SKM-1 treated with dmso at 0.1 percent for 144 hours (cell line): ENCODE measurements around the gene ACER2.
"Not testable (repeated sequence)": the region's sequence is repeated elsewhere in the genome, so short reads cannot be mapped to it uniquely, and the experiment has no call there.

ENCODE experiments used
- DNase-seq: peaks from one replicate; lab custom pipeline; 2025; ENCODE audit not compliant: unreplicated experiment; lab: John Stamatoyannopoulos, UW

ACER2 gene

DNA sequence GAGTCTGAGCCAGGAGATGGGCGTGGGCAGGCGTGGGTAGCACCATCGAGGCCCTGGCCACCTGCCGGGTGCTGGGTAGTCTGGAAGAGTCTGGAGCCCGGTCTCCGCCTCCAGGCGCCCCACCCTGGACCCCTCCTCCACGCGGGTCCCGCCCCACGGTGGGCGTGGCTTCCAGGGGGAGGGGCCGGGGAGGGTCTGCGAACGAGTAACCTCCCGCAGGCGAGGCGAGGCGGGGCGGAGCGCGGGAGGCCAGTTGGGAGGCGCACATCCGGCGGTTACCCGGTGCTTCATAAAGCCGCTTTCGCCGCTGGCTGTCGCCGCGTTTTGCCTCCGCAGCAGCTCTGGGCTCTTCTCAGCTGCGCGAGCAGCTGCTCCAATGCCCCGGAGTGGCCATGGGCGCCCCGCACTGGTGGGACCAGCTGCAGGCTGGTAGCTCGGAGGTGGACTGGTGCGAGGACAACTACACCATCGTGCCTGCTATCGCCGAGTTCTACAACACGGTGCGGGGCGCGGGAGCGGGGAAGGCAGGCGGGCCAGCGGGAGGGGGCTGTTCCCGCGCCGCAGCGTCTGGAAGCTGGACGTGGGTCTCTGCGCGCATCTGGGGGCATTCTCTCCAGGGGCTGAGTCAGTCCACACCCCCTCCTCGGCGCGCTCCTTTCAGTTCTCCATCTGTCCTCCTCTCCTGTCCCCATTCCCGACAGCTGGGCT is at the start of gene ACER2:
ACER2 (plus strand) TSS at position 317 of the 708 bp plus-strand sequence; CDS start at position 393, 76 bp downstream.
- DNase-seq, result peak; percentile 80

DNA sequence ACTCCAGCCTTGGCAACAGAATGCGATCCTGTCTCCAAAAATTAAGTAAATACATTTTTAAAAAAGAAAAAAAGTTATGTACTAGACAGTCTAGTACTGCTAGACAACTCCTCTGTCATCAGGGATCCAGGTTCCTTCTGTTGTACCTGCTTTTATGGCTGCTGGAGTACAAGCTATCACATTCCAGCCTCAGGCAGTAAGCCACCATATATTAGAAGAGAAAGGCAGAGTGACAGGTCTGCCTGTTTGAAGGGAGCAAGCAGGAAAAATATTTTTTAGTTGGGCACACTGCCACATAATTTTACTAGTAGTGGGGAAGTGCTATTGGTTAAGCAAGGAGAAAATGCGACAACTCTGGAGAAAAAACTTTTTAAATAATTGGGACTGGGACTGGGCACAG is 39.7 kb upstream of the ACER2 start:
- no peak for DNase-seq

DNA sequence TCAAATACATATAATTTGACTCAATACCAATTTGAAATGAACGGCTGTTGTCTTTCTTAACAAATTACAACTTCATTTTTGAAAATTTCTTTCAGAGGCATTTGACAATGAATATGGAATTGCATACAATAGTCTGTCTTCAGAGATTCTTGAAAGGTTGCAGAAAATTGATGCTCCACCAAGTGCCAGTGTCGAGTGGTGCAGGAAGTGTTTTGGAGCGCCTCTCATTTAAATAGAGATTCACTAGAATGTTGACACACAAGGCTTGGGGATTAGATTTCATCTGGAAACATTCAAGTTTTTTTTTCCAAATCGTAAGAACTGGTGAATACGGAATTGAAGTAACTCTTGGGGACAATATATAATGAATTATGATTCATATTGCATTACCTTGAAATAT is 36.9 kb upstream of the ACER2 start:
- DNase-seq, result no peak

DNA sequence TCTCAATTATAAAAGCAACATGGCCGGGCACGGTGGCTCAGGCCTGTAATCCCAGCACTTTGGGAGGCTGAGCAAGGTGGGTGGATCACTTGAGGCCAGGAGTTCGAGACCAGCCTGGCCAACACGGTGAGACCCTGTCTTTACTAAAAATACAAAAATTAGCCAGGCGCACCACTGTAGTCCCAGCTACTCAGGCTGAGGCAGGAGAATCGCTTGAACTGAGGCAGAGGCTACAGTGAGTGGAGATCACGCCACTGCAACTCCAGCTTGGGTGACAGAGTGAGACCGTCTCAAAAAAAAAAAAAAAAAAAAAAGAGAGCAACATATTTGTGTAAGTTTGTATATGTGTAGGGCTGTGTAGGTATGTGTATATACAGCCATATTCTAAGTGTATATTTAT is 36.2 kb upstream of the ACER2 start:
- no peak for DNase-seq

DNA sequence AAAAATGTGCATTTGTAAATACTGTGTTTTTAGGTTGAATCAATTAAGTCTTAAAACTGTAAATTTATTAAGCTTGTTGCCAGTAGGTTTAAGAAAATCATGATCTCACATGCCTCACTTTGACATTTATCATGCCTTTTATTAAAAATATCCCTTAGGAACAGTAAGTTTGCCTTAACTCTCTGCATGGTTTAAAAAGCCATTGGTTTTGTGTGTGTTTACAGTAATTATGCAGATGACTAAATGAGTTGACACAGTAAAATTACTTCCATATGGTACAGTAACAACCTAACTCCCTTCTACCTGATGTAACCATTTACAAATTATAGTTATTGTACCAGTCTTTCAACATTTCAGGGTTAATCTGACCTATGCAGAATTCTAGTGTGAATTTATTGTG is 35.3 kb upstream of the ACER2 start:
- no peak for DNase-seq

DNA sequence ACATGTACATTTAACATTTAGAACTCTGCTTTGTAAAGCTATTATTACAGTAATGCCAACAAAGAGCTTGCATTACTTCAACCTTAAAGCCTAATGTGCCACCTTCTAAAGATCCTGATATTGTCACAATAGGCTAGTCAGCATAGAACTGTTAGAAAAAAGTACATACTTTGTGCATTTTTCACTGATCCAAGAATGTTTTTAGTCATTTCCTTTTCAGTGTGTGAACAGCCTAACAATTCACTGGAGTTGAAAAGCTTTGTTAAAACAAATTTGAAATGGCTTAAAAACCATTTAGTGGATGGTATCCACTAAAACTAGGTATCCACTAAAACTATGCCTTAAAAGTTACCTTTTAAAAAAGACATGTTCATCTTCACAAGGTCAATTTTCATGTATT is 33.3 kb upstream of the ACER2 start:
- no peak for DNase-seq

DNA sequence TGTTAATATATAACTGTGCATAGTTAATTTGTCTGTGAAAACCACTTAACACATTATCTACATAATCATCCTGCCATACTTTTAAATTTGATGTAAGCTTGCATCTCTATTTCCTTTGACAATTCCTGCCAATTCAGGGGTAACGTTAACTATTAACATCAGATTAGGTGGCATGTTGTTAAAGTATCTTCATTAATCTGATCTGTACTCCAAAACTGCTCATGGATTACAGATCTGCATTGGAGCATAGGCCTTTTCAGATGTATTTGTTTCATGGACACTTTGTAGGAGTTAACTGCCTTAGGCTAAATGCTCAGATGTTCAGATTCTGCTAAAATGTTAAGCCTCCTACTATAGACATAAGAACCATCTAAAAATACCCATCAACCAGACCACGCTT is 31.9 kb upstream of the ACER2 start:
- DNase-seq, result no peak

DNA sequence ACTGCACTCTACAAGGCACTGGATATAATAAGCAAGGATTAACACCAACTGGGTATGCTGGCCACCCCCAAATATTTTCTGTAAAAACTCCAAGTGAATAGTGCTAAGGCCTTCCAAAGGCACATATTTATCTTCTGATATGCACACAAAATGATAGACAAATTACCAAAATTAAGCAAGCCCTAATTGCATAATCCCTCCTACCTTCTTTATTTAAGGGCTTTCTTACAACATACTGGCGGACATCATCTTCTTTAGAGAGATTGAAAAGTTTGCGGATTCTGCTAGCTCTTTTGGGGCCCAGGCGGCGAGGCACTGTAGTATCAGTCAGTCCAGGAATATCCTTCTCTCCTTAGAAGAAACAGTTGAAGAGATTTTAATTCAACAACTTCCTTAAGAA is 30.6 kb upstream of the ACER2 start:
- DNase-seq, result no peak

DNA sequence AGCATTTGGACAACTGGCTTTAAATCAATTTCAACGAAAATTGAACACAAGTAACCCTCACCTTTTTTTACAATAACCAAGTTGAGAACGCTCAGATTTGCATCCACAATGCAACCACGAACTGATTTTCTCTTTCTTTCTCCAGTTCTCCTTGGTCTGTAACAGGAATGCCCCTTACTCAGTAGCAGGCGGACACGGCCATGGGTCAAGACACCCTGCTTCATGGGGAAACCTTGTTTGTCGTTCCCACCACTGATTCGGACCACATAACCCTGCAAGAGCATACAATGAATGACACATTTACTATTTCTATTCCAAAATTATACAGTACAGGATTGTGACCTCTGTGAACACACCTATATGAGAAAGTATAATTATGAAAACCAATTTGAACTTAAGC is 30.2 kb upstream of the ACER2 start:
- no peak for DNase-seq

DNA sequence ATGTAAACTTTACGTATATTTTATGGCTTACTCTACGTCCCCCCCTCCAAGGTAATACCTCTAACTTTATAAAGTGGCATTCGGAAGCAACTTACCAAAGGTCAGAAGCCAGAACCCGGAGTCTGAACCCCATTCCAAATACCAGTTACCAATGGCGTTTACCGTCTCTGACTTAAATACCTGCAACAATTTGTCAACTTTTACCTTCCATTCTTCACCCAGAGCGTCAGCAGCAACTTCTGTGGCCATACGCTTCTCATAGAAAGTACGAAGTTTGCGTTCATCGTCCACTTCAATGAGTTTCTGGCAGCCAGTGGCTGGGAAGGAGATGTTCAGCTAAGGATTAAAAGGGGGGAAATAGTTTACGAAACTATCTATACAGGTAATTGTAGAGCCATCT is 29.5 kb upstream of the ACER2 start:
- no peak for DNase-seq

DNA sequence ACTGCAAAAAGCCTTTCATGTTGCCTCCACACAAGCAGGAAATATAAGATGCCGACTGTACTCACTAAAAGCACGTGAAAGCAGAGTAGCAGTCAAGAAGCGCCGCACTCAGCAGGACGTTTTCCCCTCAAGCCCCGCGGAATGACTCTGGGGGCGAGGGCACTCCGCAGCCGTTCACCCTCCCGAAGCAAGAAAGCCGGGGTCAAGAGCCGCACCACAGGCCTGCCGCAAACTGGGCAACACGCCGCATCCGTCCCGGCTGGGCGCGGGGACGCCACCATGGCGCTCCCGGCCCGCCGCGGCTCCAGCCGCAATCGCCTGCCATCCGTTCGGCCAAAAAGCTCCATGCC is 29.1 kb upstream of the ACER2 start:
- no peak for DNase-seq

DNA sequence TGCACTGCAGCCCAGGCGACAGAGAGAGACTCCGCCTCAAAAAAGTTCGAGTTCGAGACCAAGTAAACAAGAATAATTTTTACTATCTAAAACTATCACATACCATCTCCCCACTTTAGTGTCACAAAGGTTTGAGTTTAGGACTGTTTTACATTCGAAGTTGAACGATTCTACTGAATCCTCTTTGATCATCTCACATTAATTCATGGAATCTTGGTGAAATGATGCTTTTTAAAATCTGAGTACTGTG is 28.1 kb upstream of the ACER2 start:
- no peak for DNase-seq

DNA sequence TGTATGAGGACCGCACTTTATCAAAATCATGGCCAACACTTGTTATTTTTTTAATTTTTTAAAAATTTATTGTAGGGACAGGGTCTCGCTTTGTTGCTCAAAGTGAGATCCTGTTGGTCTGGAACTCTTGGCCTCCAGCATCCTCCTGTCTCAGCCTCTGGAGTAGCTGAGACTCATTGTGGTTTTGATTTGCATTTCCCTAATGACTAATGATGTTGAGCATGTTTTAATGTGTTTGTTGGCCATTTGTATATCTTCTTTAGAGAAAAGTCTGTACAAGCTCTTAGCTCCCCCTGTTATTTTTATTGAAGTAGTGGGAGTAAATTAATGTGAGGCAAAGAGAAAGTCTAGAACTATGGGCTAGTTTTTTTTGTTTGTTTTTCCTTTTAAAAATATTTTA is 27.2 kb upstream of the ACER2 start:
- no peak for DNase-seq

DNA sequence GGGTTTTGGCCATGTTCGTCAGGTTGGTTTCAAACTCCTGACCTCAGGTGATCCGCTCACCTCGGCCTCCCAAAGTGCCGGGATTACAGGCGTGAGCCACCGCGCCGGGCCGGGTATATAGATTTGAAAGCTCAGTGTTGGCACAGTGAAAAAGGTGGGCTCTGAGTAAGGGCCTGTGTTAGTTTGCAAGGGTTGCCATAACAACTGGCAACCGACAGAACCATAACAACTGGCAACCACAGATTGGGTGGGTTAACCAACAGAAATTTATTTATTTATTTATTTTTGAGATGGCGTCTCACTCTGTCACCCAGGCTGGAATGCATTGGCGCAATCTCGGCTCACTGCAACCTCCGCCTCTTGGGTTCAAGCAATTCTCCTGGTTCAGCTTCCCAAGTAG is 23.6 kb upstream of the ACER2 start:
- DNase-seq, result not testable (repeated sequence)

DNA sequence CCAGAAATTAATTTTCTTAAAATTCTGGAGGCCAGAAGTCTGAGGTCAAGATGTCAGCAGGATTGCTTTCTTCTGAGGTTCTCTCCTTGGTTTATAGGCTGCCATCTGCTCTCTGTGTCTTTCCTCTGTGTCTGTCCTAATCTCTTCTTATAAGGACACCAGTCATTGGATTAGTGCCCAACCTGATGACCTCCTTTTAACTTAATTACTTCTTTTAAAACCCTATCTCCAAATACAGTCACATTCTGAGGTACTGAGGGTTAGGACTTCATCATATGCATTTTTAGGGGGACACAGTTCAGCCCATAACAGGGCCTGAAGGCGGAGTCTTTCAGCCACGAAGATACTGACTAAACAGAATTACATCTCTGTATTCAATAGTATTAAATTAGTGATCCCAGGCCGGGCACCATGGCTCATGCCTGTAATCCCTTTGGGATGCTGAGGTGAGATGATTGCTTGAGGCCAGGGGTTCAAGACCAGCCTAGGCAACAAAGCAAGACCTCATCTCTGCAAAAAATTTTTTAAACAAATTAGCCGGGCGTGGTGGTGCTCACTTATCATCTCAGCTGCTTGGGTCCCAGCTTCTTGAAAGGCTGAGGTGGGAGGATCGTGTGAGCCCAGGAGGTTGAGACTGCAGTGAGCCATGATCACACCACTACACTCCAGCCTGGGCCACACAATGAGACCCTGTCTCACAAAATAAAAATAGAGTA is 22.9 kb upstream of the ACER2 start:
- no peak for DNase-seq

DNA sequence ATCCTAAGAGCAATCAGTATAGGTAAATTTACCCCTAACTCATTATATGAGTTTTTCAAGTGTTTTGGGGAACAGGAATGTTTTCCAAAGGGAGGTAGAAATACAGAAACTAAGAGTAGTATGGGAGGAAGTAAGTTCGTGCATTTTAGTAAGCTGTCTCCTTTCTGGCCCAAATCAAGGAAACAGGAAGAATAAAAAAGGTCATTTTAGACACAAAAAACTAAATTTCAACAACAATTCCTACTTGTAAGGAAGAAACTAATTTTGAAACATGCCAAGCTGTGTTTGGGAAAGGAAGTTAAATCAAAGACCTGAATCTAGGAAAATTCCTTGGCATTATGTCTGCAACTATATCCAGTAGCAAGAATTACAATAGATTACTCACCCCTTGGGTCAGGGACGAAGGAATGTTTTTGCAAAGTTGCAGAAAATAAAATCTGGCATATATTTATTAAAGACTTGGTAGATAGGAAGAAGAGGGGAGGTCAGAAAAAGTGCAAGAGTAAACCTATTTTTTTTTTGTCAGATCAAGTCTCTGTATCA is 22.2 kb upstream of the ACER2 start:
- DNase-seq, result no peak

DNA sequence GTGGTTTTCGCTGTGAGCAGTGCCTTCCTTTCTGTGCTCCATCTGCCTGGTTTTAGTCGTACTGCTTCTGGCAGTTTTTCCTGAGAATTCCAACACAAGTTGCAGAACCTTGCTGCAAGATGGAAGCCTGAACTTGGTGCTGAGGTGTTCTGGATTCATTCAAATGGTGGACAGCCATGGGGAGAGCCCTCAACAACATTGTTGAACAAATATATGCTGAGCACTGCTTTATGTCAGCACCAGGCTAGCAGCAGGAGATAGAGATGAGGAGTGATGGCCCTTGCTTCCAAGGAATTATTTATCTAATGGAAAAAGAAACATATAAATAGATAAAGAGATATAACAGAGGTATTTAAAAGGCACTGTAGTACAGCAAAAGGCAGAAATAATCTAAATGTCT is 21.5 kb upstream of the ACER2 start:
- no peak for DNase-seq

DNA sequence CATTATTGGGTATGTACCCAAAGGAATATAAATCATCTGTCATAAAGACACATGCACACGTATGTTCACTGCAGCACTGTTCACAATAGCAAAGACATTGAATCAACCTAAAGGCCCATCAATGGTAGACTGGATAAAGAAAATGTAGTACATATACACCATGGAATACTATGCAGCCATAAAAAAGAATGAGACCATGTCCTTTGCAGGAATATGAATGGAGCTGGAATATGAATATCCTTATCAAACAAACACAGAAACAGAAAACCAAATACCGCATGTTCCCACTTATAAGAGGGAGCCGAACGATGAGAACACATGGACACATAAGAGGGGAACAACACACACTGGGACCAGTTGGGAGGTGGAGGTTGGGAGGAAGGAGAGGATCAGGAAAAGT is 19.3 kb upstream of the ACER2 start:
- DNase-seq, result not testable (repeated sequence)

DNA sequence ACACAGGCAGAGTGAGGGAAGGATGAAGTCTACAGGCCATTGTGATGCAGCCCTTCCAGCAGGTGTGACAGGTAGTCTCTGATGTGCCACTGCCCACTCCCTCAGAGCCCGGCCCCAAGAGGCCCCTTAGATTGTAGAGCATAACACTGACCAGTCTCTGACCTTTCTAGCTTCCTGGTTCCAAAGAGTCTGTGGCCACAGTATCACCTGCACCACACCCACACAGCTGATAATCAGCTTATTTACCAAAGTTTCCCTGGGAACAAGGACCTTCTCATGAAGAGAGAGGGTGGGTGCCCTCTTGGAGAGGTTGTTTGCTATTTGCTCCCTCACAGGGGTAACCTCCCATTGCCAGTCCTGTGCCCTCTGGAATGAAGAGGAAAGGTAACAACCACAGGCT is 11.0 kb upstream of the ACER2 start:
- no peak for DNase-seq

DNA sequence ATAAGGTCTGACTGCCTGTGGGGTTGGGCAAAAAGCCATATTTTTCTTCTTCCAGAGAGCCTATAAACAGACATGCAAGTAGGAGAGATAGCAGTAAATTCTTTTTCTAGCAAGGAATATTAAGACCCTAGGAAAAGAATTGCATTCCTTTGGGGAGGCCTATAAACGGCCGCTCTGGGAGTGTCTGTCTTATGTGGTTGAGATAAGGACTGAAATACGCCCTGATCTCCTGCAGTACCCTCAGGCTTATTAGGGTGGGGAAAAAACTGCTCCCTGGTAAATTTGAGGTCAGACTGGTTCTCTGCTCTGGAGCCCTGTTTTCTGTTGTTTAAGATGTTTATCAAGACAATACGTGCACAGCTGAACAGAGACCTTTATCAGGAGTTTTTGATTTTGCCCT is 5.6 kb upstream of the ACER2 start:
- not testable (repeated sequence) for DNase-seq

DNA sequence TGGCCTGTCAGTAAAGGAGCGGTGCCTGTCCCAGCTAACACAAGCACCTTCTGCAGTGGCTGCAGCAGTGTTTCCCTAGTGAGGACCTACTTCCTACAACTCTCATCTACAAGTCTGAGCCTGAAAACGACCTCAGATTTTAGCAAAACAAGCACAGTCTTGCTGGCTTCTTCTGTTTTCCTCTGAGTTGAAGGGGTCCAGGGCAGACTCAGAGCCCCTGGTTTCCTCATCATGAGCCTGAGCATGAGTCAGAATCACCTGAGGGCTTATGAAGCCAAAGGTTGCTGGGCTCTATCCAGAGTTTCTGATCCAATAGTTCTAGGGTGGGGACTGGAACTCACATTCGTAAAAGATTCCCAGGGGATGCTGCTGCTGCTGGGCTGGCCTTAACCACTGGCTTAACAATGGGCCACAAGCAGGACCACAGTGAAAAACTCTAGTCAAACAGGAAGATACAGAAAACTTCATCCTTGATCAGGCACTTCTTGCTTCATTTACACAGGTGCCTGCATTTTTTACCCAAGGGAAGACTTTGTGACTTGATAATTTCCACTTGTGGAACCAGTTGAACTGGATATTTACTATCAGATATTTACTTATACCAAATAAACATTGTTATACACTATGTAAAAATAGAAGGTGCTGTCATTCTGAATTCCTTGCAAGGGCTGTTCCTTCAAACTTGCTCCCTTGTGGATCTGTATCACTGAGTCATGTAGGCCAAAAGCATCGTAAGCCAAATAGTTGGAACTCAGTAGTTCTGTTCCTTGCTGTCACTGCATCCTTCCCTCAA is 4.3 kb upstream of the ACER2 start:
- DNase-seq, result no peak

DNA sequence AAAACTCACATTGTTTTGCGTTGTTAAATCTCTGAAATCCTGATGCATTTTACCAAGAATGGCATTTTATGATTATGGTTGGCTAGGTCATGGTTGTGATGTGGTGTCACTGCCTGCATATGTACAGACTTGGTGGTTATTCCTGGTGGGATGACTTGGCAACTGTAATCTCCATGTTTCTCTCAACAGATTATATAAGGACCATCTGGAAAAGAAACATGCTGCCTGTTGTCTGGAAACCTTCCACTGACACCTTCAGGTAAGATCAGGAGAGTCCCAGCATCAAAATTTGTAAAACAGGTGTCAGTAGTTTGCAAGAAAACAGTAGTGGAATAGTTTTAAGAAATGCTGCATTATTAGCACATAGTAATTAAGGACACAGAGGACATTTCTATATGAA is 3.0 kb upstream of the ACER2 start:
- DNase-seq, result no peak
